OCI-M2 (cell line): ENCODE results near the gene FSTL4.
"Not testable (repeated sequence)": the region's sequence is repeated elsewhere in the genome, so short reads cannot be mapped to it uniquely, and the experiment has no call there.

Experiments used
- DNase-seq: peaks from one replicate; lab custom pipeline; 2025; ENCODE audit not compliant: unreplicated experiment; lab: John Stamatoyannopoulos, UW

Gene FSTL4

DNA sequence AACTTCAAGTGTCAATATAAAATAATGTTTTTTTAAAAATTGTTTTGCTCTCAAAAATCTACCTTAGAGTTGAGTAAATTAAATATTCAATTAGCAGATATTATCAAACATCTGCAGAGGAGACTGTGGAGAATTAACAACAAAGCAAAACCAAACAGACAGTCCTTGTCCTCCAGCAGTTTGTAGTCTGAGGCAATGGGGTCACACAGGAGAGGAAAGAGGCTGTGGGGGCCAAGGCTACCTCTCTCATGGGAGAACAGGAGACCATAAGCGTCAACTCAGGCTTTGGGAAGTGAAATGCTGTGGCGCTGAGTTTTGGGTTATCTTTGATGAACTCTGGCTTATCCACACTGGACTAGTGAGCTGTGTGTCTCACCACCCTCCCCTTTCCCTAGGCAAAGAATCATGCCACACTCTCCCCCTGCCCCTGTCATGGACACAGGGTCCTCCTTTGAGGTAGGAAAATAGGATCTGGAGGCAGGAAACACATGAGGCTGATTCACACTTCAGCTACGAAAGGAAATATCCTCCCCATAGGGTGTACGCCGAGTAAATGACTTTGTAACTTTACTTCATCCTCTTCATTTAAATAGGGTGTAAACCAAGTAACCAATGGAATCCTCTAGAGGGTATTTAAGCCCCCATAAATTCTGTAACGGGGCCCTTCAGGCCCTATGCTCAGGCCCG is 152.7 kb downstream of the FSTL4 start:
- DNase-seq, result no peak

DNA sequence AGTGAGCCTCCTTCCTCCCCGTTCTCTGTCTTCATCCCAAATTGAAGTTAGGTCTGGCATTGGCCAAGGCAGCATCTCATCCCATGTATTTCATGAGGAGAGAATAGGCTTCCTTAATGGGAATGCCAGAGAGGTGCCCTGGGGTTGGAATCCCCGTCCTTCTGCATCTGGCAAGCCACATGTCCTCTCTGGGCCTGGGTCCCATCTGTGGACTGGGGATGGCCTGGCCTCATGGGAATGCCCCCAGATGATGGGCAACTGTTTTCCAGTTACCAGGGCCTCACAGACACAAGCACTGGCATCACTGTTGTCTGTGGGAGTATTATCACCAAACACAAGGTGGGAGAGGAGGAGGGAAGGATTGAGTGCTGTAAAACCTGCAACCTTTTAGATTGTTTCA is 153.9 kb downstream of the FSTL4 start:
- no peak for DNase-seq

DNA sequence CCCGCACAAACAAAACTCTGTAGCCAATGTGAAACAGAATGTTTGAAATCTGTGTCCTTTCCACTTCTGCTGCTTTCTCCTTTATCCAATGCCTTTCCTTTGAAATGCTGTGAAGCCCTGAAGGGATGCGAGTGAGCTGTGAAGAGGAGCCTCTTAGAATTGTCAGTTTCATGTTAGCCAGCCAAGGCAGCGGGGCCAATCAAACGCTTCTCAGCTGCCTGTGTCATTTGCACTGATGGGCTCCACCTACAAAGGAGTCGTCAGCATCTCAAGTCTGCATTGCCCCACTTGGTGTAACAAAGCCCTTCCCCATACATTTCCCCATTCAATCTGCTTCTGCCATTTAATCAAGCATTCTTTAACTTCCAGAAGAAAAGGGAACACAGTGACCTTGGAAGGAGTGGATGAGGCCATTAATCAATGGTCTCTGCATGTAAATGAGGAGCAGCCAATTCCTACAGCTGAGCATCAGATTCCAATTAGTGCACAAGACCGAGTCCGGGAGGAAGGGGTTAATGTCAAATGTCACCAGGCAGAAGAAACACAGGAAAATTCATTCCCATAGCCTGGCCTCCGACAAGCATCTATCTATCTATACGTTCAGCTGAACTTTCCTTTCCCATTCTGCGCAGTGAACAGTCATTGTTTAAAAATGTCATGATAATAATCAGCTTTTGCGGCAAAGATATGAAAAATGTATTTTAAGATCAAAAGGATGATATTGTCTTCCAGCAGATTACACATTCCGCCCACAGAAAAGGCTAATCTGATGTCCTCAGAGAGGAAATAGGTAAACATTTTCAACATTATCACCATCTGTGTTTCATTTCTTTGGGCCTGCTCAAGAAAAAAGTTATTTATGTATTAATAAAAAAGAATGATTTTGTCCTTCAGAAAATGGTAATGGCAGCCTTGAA is 154.6 kb downstream of the FSTL4 start:
- no peak for DNase-seq

DNA sequence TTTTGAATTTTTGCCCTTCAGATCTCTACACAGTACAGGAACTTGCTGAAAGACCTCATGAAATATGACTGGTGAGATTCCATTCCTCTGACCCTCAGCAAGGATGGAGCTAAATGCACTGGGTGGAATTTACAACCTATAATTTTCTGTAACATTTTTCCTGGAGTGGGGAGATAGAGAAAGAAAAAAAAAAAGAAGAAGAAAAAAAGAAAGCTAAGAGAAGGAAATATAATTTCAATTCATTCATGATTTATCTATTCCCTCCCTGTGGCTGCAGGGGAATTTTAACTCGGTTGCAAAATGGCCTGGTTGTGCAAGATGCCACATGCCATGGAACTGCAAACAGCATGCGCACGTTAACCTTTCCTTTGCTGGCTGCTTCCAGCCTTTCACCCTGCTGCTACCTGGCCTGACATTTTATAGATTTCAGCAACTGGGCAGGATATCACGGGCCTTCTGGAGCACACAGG is 155.4 kb downstream of the FSTL4 start:
- no peak for DNase-seq

DNA sequence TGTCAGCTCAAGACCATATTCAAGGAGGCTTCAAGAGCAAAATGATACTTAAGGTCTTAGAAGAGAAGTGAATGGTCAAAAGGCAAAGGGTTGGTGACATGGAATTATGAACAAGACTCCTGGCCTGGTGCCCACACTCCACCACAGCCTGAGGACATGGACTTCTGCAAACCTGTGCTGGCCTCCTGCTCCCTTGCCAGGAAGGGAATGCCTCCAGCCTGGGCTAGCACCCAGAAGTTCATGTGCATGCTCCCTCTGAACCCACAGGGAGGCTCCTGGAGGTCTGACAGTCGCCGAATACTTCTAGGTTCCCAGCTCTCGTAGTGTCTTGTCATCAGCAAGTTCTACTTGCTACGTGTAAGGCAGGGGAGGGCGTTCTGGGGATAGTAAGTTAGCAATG is 156.7 kb downstream of the FSTL4 start:
- DNase-seq, result no peak

DNA sequence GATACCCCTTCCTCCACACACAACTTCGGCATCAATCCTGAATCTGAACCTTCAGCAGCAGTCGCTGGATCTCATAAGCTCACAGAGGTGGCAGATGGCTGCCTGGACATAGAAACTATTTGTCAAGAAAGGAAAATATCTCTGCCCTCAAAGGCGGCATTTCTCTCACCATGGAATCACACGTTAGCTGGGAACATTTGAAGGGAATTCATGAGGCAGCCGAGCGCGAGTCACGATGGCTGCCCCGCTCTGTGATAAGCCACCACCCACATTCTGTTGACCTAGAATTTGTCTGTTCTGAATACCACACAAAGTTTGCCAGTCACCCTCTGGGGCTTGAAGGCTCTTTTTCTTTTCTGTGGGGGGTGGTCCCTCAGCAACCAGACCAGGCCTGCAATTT is 157.9 kb downstream of the FSTL4 start:
- DNase-seq, result no peak

- no peak for DNase-seq
Observed at GRCh38 chr5:133453831-133454230, 158.5 kb downstream of the FSTL4 start.

DNA sequence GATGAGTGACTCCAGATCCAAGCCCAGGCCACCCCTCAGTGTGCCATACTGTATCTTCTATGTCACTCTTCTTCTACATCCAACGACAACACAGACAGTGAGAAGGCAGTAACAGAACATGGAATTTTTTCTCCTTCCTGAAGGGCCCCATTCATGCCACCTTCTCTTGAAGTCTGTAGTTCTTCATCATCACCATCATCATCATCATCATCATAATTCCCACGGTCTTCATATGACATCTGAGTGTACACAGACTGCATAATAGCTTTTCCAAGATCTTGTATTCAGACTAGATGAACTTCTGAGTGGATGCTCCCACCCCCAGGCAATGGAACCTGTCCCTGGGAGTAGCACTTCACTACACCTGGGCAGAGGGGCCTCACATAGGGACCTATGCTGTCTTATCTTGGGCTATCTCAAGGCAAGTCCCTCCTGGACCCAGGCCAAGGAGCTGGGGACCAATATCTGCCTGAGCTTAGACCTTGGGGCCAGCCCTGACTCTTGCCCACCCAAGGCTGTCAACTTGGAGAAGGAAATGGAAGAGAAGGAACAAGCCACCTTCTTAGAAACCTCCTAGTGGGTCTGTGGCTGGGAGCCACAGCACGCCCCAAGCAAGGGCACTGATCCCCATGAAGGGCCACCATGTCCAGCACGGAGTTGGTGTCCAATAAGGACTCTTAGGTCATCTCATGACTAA is 159.1 kb downstream of the FSTL4 start:
- DNase-seq, result no peak

DNA sequence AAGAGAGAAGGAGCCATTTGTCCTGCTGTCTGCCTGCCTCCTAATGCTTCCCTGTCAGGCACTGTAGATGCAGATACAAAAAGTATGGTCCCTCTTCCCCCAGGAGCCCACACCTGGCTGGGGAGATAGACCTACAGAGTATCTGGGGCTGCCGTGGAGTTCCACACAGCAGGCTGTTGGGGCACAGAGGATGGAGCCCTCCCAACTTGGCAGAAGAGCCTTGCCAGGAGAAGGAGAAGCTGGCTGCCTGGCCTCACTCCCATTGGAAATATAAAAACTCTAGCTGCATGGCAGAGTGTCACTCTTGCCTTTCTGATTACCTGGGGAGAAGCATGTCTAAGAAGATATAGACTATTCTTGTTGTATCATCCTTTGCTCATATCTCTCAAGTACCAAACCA is 160.4 kb downstream of the FSTL4 start:
- no peak for DNase-seq

DNA sequence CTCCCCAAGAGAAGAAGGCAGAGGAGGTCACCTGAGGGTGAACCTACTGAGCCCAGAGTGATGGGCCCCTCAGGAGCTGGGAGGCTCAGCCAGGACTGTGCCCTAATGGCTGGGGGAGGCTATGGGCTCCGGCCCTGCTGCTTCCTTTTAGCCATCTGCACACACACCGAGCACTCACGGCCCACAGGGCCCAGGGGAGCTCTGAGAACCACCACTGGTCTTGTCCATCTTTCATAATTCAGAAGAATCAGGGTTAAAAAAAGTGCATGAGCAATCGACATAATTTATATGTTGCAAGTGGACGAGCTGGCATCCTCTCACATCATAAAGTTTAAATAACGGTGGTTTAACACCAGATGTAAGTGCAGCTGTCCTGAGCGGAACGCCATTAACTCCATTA is 162.1 kb downstream of the FSTL4 start:
- no peak for DNase-seq

GRCh38 chr5:133449181-133449580 is 163.2 kb downstream of the FSTL4 start:
- DNase-seq, result no peak

- DNase-seq, result no peak
Observed at GRCh38 chr5:133446440-133446839, 165.9 kb downstream of the FSTL4 start.

DNA sequence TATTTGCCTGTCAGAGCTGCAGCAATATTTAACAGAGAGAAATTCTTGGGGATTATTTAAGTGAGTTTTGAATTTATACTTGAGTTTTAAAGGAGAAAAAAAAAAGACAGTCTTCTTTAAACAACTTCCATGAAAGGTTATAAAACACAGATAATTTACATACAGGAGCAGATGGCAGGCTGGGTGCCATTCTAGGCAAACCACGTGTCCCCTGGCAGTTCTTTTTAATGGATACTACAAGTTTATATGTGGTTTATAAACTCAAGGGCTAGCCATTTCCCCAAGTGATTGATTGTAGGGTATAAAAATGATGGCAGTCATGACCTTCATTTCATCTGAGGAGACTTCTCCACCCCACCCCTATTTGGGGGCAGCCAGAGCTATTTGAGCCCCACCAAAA is 166.6 kb downstream of the FSTL4 start:
- no peak for DNase-seq

- DNase-seq, result not testable (repeated sequence)
Observed at GRCh38 chr5:133445204-133445603, 167.1 kb downstream of the FSTL4 start.

- no peak for DNase-seq
Observed at GRCh38 chr5:133444711-133445110, 167.6 kb downstream of the FSTL4 start.

DNA sequence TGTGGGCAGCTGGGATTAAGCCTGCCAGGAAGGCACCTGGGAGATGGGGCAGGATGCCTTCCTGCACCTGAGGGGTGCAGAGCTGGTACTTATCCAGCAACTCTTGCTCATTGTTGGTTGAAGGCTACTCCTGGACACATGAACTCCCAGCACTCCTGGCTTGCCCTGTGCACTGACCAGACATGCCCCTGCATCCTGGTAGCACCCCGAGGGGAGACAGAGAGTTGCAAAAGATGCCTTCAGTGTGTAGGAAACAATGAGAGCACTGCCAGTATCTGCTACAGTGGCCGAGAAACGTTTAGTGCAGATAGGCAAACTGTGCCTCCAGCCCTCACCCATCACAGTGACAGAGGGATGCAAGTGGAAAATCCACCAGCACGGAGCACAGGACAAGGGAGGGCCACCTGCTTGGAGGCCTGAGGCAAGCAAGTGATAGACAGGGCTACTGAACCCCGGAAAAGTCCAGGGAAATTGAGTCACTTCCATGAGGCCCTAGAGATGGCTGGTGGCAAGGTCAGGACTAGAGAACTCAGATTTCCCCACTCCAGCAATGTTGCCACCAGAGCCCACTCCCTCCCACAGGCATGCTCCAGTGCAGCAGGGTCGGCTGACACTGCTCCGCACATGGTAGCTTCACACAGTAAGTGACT is 171.1 kb downstream of the FSTL4 start:
- no peak for DNase-seq

DNA sequence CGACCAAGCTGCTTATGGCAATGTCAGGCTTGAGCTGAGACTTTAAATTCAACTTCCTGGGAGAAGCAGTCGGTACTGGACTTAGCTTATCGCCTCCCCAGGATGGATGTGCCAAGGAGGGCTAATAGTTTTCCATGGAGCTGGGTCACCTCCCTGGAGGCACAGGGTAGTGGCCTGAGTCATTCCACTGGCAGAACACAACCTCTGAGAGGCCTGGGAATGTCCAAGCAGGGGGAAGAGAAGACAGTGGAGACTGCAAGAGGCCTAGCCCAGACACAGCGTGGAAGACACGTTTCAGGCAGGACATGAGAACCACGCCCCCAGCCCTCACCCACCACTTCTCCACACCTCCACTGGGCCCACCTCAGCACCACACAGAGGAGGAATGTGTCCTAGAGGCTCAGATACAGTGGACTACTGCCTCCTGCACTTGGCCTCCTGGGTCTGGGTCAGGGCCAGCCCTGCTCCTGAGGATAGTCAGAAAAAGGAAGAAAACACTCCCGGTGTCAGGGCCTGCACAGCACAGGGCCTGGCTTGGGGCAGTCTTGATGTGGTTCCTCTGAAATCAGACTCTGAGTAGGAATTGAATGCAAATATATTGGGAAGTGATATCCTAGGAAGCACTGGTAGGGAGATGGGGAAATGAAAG is 171.8 kb downstream of the FSTL4 start:
- DNase-seq, result no peak

- no peak for DNase-seq
Observed at GRCh38 chr5:133439859-133440258, 172.5 kb downstream of the FSTL4 start.

DNA sequence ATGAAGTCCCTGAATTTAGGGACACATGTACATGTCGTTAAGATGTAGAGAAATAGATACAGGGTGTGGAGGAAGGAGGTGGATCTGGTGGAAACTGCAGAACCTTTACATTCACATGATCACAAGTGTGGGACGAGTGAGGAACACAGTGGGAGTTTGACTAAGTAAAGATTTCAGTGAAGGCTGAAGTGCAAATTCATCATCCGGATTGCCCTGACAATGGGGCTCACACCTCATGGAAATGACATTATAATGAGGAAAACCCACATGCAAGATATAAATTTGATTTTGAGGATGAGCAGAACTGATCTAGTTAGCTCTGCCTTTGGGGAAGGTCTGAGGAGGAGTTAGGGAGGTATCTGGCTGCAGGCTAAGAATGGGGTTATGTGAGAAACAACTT is 173.9 kb downstream of the FSTL4 start:
- no peak for DNase-seq

GRCh38 chr5:133434336-133434735 is 178.0 kb downstream of the FSTL4 start:
- no peak for DNase-seq

GRCh38 chr5:133433641-133434040 is 178.7 kb downstream of the FSTL4 start:
- DNase-seq, result no peak
